Ovary (tissue), 9 donors: ENCODE data around the gene SLC29A3. TPM values are rescaled to one million over a fixed set of nuclear protein-coding genes. Genes with fewer than 3 reads are reported as not detected.

ENCODE experiments used
- DNase-seq, 5 donors: peaks; one replicate each; pipeline ENCODE4 v3.0.0-alpha.2; 2019 to 2020
- H3K27ac ChIP-seq, 2 donors: fragments of 200-600 bp; one replicate each; pipeline versions ENCODE4 v1.5.1 to v1.8.0; 2019 to 2022
- H3K27me3 ChIP-seq: fragments of 200-600 bp; one replicate; pipeline ENCODE4 v1.8.0; 2022
- H3K36me3 ChIP-seq: fragments of 200-600 bp; sonication (generic); one replicate; pipeline ENCODE4 v1.5.1; 2019
- H3K4me1 ChIP-seq: one replicate; pipeline ENCODE4 v1.8.1; 2013; ENCODE audit warnings: mild to moderate bottlenecking, moderate library complexity; ENCODE audit not compliant: insufficient read depth
- H3K4me3 ChIP-seq: fragments of 200-600 bp; sonication (generic); one replicate; pipeline ENCODE4 v1.5.1; 2017
- H3K9me3 ChIP-seq, 2 donors: fragments of 200-600 bp in 1 of 2; sonication (generic) in 1 of 2; one replicate each; pipeline versions ENCODE4 v1.5.1 to v1.8.1; 2013 to 2019; ENCODE audit warnings: mild to moderate bottlenecking in 1 of 2, moderate library complexity in 1 of 2
- EP300 ChIP-seq: sonication (generic); formaldehyde crosslinking; IDR thresholded peaks from one replicate; pipeline ENCODE4 v1.6.1; 2017; ENCODE audit warnings: antibody characterized with exemption
- POLR2A ChIP-seq: fragments of 450-650 bp; IDR thresholded peaks from one replicate; pipeline ENCODE4 v1.6.1; 2017; ENCODE audit warnings: antibody characterized with exemption, mild to moderate bottlenecking, moderate library complexity
- WGBS, 3 donors: extraction: QIAGEN DNeasy Blood & Tissue Kit in 1 of 3; methylation state at CpG; one replicate each; pipeline versions ENCODE4 v1.1.5 to v1.1.7; 2013 to 2017; 5-methylcytosine and 5-hydroxymethylcytosine counted together
- intact Hi-C, 4 donors: fragments of 100-400 bp; cut with DNase I; formaldehyde crosslinking; loops; one replicate each; pipeline versions ENCODE4 v1.11.0 to v1.15.1; 2022 to 2023
- polyA plus RNA-seq, 2 donors: library from polyadenylated mRNA; stranded (reverse); fragments of 200-250 nt in 1 of 2; fragments of 350-450 nt in 1 of 2; fragmentation: Illumina TruSeq in 1 of 2; extraction: RNeasy Lipid Tissue Mini Kit (QIAGEN cat#74804) in 1 of 2; gene quantifications; one replicate each; pipeline ENCODE4 v1.2.3, GENCODE V29; 2013 to 2014
- total RNA-seq, 7 donors: library from RNA; depleted of rRNA in 2 of 7; stranded (reverse); fragments of >200 nt in 2 of 7; fragmentation: NEBNext Ultra II Directional in 3 of 7; extraction: Animal tissue kit (Norgen Biotek cat#: 25700) in 3 of 7; gene quantifications; one replicate each; pipeline versions ENCODE4 v1.1.0 to v1.2.4, GENCODE V29; 2016 to 2023
- TF ChIP-seq, protein P1 (sequence below), 3 donors: fragments of 450-650 bp in 2 of 3; fragments of 200-600 bp in 1 of 3; IDR thresholded peaks; one replicate each; pipeline versions ENCODE4 v1.5.1 to v1.8.0; 2016 to 2022; ENCODE audit warnings: antibody characterized with exemption in 3 of 3, mild to moderate bottlenecking in 1 of 3
- donor health status: DM: no; HTN: no; CAD: no; lungs with moderate emphysema.
- donor health status: DM: no; HTN: no; CAD: no.
- donor health status: Bipolar disorder and iron deficiency.
- donor health status: DM: yes; HTN: yes; CAD: no.
- donor health status: DM: no; HTN: no; CAD: no.
- donor health status: DM: yes; HTN: yes; CAD: no.

SLC29A3 gene
- total and polyA plus RNA-seq, 9 donors = 10.1 to 18.3 (median 15.5) TPM

DNA sequence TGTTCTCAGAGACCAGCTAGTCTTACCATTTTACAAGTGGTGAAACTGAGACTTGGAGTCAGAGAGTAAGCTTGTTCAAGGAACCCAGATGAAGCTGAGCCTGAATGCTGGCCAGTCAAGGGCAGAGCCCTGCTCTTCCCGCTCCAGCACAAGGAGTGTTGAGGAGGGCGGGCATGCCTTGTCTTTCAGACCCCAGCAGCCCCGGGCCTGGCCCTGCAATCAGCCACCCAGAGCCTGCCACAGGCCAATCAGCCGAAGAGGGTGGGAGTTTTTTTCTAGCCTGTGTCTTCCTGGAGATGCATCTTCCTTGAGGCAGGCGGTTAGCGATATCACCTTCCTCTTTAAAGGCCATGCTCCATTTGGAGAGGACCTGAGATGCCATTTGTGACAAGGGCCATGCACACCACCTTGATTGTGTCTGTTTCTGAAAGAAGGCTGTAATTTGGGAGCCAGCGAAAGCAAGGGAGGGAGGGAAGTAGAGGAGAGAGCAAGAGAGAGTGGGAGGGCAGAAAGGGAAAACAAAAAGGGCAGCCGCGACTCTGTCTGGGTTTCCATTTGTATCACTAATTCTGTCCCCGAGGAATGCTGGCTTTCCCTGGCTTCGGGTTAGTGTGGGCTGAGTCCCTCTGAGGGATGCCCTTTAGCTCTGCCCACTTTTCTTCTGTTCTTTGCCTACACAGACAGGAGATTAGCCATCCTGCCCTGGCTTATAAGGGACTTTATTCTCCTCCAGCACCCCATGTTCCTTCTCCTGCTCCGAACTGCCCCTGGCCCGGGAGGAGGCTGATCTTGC lies 85.6 kb downstream of the SLC29A3 start:
- intact Hi-C loops = no loop called here
- 73 to 77% (median 75%) methylated on average over 13 of the region's 13 CpGs for WGBS, 3 donors
- Histone ChIP-seq H3K9me3 (no peaks in the 10 kb centered on the region), H3K27me3 (no peaks in the 10 kb centered on the region), H3K4me3 (no peak overlapping the region), H3K27ac (no peak overlapping the region), H3K4me1 (no peaks in the 10 kb centered on the region), H3K36me3 (no peaks in the 10 kb centered on the region)
- no peak for DNase-seq
- TF ChIP-seq EP300 = no peak
- TF ChIP-seq, protein P1, sequence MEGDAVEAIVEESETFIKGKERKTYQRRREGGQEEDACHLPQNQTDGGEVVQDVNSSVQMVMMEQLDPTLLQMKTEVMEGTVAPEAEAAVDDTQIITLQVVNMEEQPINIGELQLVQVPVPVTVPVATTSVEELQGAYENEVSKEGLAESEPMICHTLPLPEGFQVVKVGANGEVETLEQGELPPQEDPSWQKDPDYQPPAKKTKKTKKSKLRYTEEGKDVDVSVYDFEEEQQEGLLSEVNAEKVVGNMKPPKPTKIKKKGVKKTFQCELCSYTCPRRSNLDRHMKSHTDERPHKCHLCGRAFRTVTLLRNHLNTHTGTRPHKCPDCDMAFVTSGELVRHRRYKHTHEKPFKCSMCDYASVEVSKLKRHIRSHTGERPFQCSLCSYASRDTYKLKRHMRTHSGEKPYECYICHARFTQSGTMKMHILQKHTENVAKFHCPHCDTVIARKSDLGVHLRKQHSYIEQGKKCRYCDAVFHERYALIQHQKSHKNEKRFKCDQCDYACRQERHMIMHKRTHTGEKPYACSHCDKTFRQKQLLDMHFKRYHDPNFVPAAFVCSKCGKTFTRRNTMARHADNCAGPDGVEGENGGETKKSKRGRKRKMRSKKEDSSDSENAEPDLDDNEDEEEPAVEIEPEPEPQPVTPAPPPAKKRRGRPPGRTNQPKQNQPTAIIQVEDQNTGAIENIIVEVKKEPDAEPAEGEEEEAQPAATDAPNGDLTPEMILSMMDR (IDR thresholded peaks at IDR 0.05) = no peak
- TF ChIP-seq POLR2A = no peak

DNA sequence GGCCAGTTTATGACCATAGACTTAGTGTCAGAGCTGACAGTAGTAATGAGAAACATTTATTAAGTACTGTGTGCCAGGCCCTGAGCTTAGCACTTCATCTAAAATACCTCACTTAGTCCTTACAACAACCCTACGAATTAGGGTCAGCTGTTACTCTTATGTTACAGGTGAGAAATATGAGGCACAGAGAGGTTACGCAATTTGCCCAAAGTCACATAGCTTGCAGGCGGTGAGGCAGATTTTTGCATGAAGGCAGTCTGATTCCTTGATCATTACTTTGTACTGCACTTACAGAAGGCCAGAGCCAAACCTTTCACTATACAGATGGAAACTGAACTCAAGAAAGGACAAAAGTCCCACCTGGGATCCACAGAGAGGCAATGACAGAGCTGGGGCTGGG lies 87.8 kb downstream of the SLC29A3 start:
- TF ChIP-seq EP300 (no peak), POLR2A (no peak)
- TF ChIP-seq, protein P1 (IDR thresholded peaks at IDR 0.05) = no peak
- intact Hi-C loops = no loop called here
- DNase-seq = no peak
- Histone ChIP-seq H3K27ac (no peak overlapping the region), H3K4me3 (no peak overlapping the region), H3K27me3 (peaks cover 3% of the 10 kb centered on the region), H3K9me3 (no peaks in the 10 kb centered on the region), H3K4me1 (no peaks in the 10 kb centered on the region), H3K36me3 (no peaks in the 10 kb centered on the region)
- 91 to 95% (median 93%) methylated on average over 3 of the region's 3 CpGs for WGBS, 3 donors

DNA sequence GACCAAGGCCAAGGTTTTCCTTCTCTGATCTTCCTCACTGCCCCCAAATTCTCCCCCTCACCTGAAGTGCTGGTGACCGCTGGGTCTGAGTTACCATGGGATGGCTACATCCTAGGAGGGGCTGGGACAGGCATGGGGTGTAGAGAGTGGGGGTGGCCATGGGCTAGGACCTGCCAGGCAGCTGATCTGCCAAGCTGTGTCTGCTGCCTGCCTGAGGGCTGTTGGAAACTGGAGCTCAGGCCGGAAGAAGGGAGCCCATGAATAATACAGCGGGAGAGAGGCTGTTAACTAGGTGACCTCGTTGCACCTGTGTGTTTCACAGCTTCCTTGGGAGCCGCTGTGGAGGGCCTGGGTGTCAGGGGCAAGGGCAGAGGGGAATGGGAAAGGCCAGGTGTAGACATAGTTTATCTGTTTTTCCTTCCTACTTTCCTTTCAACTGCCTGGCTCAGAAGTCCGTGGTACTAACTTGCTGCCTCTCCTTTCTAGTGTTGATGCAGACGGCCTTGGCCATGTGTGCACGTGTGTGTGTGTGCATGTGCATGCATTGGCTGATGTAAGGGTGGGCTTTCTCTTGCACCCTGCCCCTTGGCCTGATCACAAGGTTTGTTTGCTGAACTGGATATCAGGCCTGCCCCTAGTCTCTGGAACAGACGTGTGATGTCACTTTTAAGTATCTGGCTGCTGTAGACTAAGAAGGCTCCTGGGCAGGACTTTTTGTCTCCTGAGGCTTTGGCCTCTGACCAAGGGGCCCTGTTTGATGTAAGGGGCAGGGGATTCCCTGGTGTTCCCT lies 89.6 kb downstream of the SLC29A3 start:
- no peaks in the 10 kb centered on the region for H3K36me3 ChIP-seq
- no peak overlapping the region for H3K4me3 ChIP-seq
- intact Hi-C loops = no loop called here
- no peak overlapping the region for H3K27ac ChIP-seq
- DNase-seq = peak in 1 of 5 donors; percentile 7
- no peak for TF ChIP-seq POLR2A
- no peak for TF ChIP-seq EP300
- WGBS, 3 donors = 74 to 79% (median 78%) methylated on average over 9 of the region's 9 CpGs
- peaks cover 3% of the 10 kb centered on the region for H3K27me3 ChIP-seq
- no peaks in the 10 kb centered on the region for H3K9me3 ChIP-seq
- no peaks in the 10 kb centered on the region for H3K4me1 ChIP-seq

DNA sequence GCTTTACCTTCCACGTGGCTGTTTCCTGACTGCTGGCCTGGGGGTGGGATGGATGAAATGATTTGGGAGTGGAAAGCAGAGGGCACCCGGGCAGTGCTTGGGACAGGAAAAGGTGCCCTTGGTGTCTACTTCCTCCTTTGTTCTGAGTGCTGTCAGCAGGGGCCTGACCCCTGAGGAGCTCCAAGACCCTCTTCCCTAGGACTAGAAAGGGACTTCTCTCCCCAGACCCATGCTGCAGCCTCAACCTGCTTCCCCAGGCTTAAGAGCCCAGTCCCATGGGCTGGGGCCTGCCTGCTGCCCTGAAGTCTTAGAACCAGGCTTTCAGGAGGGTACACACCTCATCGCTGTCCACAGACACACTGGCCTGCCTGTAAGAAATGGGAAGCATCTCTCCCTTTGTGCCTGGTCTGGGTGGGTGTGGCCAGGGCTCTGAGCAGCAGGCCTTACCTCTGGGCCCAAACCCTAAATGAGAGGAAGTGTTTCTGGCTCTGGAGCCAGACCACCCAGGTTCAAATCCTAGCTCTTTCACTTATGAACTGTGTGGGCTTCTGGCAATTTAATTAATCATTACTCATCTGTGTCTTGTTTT lies 90.6 kb downstream of the SLC29A3 start:
- no peaks in the 10 kb centered on the region for H3K4me1 ChIP-seq
- H3K4me3 ChIP-seq = no peak overlapping the region
- H3K36me3 ChIP-seq = no peaks in the 10 kb centered on the region
- peaks cover 3% of the 10 kb centered on the region for H3K27me3 ChIP-seq
- TF ChIP-seq, protein P1 (IDR thresholded peaks at IDR 0.05) = no peak
- H3K9me3 ChIP-seq = no peaks in the 10 kb centered on the region
- no peak for DNase-seq
- H3K27ac ChIP-seq = no peak overlapping the region
- 44 to 72% (median 65%) methylated on average over 3 of the region's 3 CpGs for WGBS, 3 donors
- intact Hi-C loops = no loop called here

Other genes with a start within 250 kb of the SLC29A3 start
- 10 to 100 TPM in 1 of 7 donors, 1 to 10 TPM in 6; 3.7 to 48.0 (median 6.8) TPM for gene UNC5B, start 106.7 kb upstream of the SLC29A3 start, total RNA-seq
- gene UNC5B, start 106.7 kb upstream of the SLC29A3 start, polyA plus RNA-seq = 1 to 10 TPM; 2.7 to 4.2 TPM
- 100 to 1,000 TPM in 1 of 7 donors, 10 to 100 TPM in 5, 1 to 10 TPM in 1; 7.5 to 108 (median 40.5) TPM for gene CDH23, start 77.7 kb downstream of the SLC29A3 start, total RNA-seq
- 10 to 100 TPM; 10.9 to 13.3 TPM for gene CDH23, start 77.7 kb downstream of the SLC29A3 start, polyA plus RNA-seq